HG02840 (cell line): Measurements from ENCODE around the gene FXYD4.
"Not testable (repeated sequence)": the region's sequence is repeated elsewhere in the genome, so short reads cannot be mapped to it uniquely, and the experiment has no call there.

Source experiments
- ATAC-seq: cut with Tn5 transposase; IDR thresholded peaks from one replicate; pipeline ENCODE4 v1.9.1; 2021; ENCODE audit warnings: mild to moderate bottlenecking, moderate library complexity, moderate number of reproducible peaks; ENCODE audit not compliant: unreplicated experiment, low FRiP score

Gene FXYD4

GRCh38 chr10:43371418-43371817, at the start of gene FXYD4:
TSS of gene FXYD4 (plus strand) at chr10:43371636. CDS start at chr10:43373747, 2,111 bp downstream.
- ATAC-seq, result no peak

- ATAC-seq, result no peak
These were observed 49.1 kb upstream of the FXYD4 start for GRCh38 chr10:43322331-43322730.

GRCh38 chr10:43322769-43323168, 48.7 kb upstream of the FXYD4 start:
- ATAC-seq, result no peak

- ATAC-seq, result no peak
These were observed 48.2 kb upstream of the FXYD4 start for GRCh38 chr10:43323245-43323644.

- no peak for ATAC-seq
These were observed 46.6 kb upstream of the FXYD4 start for GRCh38 chr10:43324876-43325275.

- ATAC-seq, result no peak
These were observed 44.3 kb upstream of the FXYD4 start for GRCh38 chr10:43327171-43327570.

- no peak for ATAC-seq
These were observed 43.5 kb upstream of the FXYD4 start for GRCh38 chr10:43327986-43328385.

- not testable (repeated sequence) for ATAC-seq
These were observed 42.6 kb upstream of the FXYD4 start for GRCh38 chr10:43328810-43329209.

GRCh38 chr10:43329246-43329885, 42.1 kb upstream of the FXYD4 start:
- ATAC-seq, result not testable (repeated sequence)

GRCh38 chr10:43330049-43330823, 41.2 kb upstream of the FXYD4 start:
- not testable (repeated sequence) for ATAC-seq

GRCh38 chr10:43330824-43331127, 40.7 kb upstream of the FXYD4 start:
- ATAC-seq, result not testable (repeated sequence)

- ATAC-seq, result no peak
These were observed 37.8 kb upstream of the FXYD4 start for GRCh38 chr10:43333653-43334052.

GRCh38 chr10:43336061-43336460, 35.4 kb upstream of the FXYD4 start:
- no peak for ATAC-seq

GRCh38 chr10:43336641-43337318, 34.7 kb upstream of the FXYD4 start:
- no peak for ATAC-seq

- ATAC-seq, result not testable (repeated sequence)
These were observed 33.9 kb upstream of the FXYD4 start for GRCh38 chr10:43337536-43337935.

- no peak for ATAC-seq
These were observed 33.3 kb upstream of the FXYD4 start for GRCh38 chr10:43338117-43338516.

- no peak for ATAC-seq
These were observed 32.3 kb upstream of the FXYD4 start for GRCh38 chr10:43339136-43339535.

GRCh38 chr10:43340101-43340500, 31.3 kb upstream of the FXYD4 start:
- no peak for ATAC-seq

GRCh38 chr10:43340619-43341018, 30.8 kb upstream of the FXYD4 start:
- no peak for ATAC-seq

- ATAC-seq, result no peak
These were observed 30.0 kb upstream of the FXYD4 start for GRCh38 chr10:43341450-43341849.

- ATAC-seq, result no peak
These were observed 28.9 kb upstream of the FXYD4 start for GRCh38 chr10:43342279-43343125.
